ENCODE measurements around the gene MICAL1. TPM values are rescaled to one million over a fixed set of nuclear protein-coding genes. Genes with fewer than 3 reads are reported as not detected.

MICAL1 gene
- total RNA-seq, 2 donors from 2014 or later, result 45.3 to 55.9 TPM

- Histone ChIP-seq H3K4me1 (no peaks in the 10 kb centered on the region), H3K36me3 (no peaks in the 10 kb centered on the region), H3K9me3 (no peaks in the 10 kb centered on the region), H3K9ac (ENCODE audit: low read depth in 2 of 2, low read length in 2 of 2) (no peak overlapping the region), H3K27ac (no peak overlapping the region), H3K4me3 (no peak overlapping the region), H3K27me3 (no peaks in the 10 kb centered on the region)
- intact Hi-C loops (cut with DNase I), result no loop called here
- TF ChIP-seq CTCF (IDR thresholded peaks at IDR 0.05), result no peak
- DNase-seq, result no peak
Observed at GRCh38 chr6:109429496-109429895, 26.1 kb downstream of the MICAL1 start.

GRCh38 chr6:109428889-109429477, 26.6 kb downstream of the MICAL1 start:
- Histone ChIP-seq H3K9ac (ENCODE audit: low read depth in 2 of 2, low read length in 2 of 2) (no peak overlapping the region), H3K4me1 (no peaks in the 10 kb centered on the region), H3K4me3 (no peak overlapping the region), H3K9me3 (no peaks in the 10 kb centered on the region), H3K27ac (no peak overlapping the region), H3K27me3 (no peaks in the 10 kb centered on the region), H3K36me3 (no peaks in the 10 kb centered on the region)
- no peak for DNase-seq
- intact Hi-C loops (cut with DNase I), result no loop called here
- TF ChIP-seq CTCF (IDR thresholded peaks at IDR 0.05), result no peak

GRCh38 chr6:109424946-109425345, 30.6 kb downstream of the MICAL1 start:
- DNase-seq, result no peak
- no peak for TF ChIP-seq CTCF (IDR thresholded peaks at IDR 0.05)
- intact Hi-C loops (cut with DNase I), result no loop called here

GRCh38 chr6:109421184-109421583, 34.4 kb downstream of the MICAL1 start:
- no peaks in the 10 kb centered on the region for H3K4me1 ChIP-seq
- intact Hi-C loops (cut with DNase I), result no loop called here
- no peak for TF ChIP-seq CTCF (IDR thresholded peaks at IDR 0.05)
- no peaks in the 10 kb centered on the region for H3K27me3 ChIP-seq
- H3K36me3 ChIP-seq, result no peaks in the 10 kb centered on the region
- no peaks in the 10 kb centered on the region for H3K9me3 ChIP-seq
- no peak overlapping the region for H3K27ac ChIP-seq
- H3K4me3 ChIP-seq, result no peak overlapping the region
- H3K9ac ChIP-seq (ENCODE audit: low read depth in 2 of 2, low read length in 2 of 2), result no peak overlapping the region
- no peak for DNase-seq

More at GRCh38 chr6:109424946-109425345, 30.6 kb downstream of the MICAL1 start:
- Histone ChIP-seq H3K4me3 (no peak overlapping the region), H3K27me3 (no peaks in the 10 kb centered on the region), H3K9me3 (no peaks in the 10 kb centered on the region), H3K4me1 (no peaks in the 10 kb centered on the region), H3K27ac (no peak overlapping the region), H3K36me3 (no peaks in the 10 kb centered on the region), H3K9ac (ENCODE audit: low read depth in 2 of 2, low read length in 2 of 2) (no peak overlapping the region)

- no peak for DNase-seq
- no peaks in the 10 kb centered on the region for H3K36me3 ChIP-seq
- H3K4me3 ChIP-seq, result no peak overlapping the region
- no peak overlapping the region for H3K9ac ChIP-seq (ENCODE audit: low read depth in 2 of 2, low read length in 2 of 2)
- no peaks in the 10 kb centered on the region for H3K27me3 ChIP-seq
- intact Hi-C loops (cut with DNase I), result no loop called here
- H3K27ac ChIP-seq, result no peak overlapping the region
- no peaks in the 10 kb centered on the region for H3K9me3 ChIP-seq
- no peak for TF ChIP-seq CTCF (IDR thresholded peaks at IDR 0.05)
- no peaks in the 10 kb centered on the region for H3K4me1 ChIP-seq
Observed at GRCh38 chr6:109420751-109421150, 34.8 kb downstream of the MICAL1 start.

All from colonic mucosa (tissue), 4 donors.